Measurements from ENCODE around the gene DNAH3.

- TF ChIP-seq POLR2A (IDR thresholded peaks at IDR 0.05; ENCODE audit: low read length), result no peak
- TF ChIP-seq REST (IDR thresholded peaks at IDR 0.05), result no peak
- TF ChIP-seq, protein P1, sequence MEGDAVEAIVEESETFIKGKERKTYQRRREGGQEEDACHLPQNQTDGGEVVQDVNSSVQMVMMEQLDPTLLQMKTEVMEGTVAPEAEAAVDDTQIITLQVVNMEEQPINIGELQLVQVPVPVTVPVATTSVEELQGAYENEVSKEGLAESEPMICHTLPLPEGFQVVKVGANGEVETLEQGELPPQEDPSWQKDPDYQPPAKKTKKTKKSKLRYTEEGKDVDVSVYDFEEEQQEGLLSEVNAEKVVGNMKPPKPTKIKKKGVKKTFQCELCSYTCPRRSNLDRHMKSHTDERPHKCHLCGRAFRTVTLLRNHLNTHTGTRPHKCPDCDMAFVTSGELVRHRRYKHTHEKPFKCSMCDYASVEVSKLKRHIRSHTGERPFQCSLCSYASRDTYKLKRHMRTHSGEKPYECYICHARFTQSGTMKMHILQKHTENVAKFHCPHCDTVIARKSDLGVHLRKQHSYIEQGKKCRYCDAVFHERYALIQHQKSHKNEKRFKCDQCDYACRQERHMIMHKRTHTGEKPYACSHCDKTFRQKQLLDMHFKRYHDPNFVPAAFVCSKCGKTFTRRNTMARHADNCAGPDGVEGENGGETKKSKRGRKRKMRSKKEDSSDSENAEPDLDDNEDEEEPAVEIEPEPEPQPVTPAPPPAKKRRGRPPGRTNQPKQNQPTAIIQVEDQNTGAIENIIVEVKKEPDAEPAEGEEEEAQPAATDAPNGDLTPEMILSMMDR (IDR thresholded peaks at IDR 0.05), result no peak
- no peak for TF ChIP-seq POLR2AphosphoS2 (conservative IDR thresholded peaks at IDR 0.05; ENCODE audit: low read length)
- TF ChIP-seq, protein P2, sequence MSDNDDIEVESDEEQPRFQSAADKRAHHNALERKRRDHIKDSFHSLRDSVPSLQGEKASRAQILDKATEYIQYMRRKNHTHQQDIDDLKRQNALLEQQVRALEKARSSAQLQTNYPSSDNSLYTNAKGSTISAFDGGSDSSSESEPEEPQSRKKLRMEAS (IDR thresholded peaks at IDR 0.05), result no peak
- TF ChIP-seq EP300 (IDR thresholded peaks at IDR 0.05), result no peak
- TF ChIP-seq EHMT2 (IDR thresholded peaks at IDR 0.05; ENCODE audit: low read depth), result no peak
- no peak for TF ChIP-seq CEBPB (IDR thresholded peaks at IDR 0.05)
- TF ChIP-seq, protein P3, sequence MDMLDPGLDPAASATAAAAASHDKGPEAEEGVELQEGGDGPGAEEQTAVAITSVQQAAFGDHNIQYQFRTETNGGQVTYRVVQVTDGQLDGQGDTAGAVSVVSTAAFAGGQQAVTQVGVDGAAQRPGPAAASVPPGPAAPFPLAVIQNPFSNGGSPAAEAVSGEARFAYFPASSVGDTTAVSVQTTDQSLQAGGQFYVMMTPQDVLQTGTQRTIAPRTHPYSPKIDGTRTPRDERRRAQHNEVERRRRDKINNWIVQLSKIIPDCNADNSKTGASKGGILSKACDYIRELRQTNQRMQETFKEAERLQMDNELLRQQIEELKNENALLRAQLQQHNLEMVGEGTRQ (IDR thresholded peaks at IDR 0.05), result no peak
- TF ChIP-seq BHLHE40 (IDR thresholded peaks at IDR 0.05; ENCODE audit: low read depth, low read length), result no peak
- no peak for TF ChIP-seq MYC (IDR thresholded peaks at IDR 0.05; ENCODE audit: borderline replicate concordance, low read length)
Measured at GRCh38 chr16:21053590-21053989, 97.1 kb downstream of the DNAH3 start.
